H1 (cell line): ENCODE measurements around the gene KDSR. TPM values are rescaled to one million over a fixed set of nuclear protein-coding genes. Genes with fewer than 3 reads are reported as not detected.

Experiments used
- BACH1 ChIP-seq: IDR thresholded peaks from 2 replicates; pipeline ENCODE4 v1.6.1; 2012; ENCODE audit warnings: low read length, improper control_type of control experiment
- BRCA1 ChIP-seq: IDR thresholded peaks from 2 replicates; pipeline ENCODE4 v1.6.1; 2012; ENCODE audit warnings: low read depth, low read length, improper control_type of control experiment
- CEBPB ChIP-seq: IDR thresholded peaks from 2 replicates; pipeline ENCODE4 v1.6.1; 2012; ENCODE audit warnings: low read depth, low read length
- EGR1 ChIP-seq: IDR thresholded peaks from 2 replicates; pipeline ENCODE4 v1.6.1; 2011; ENCODE audit warnings: low read depth, low read length, borderline replicate concordance
- GABPA ChIP-seq: IDR thresholded peaks from 2 replicates; pipeline ENCODE4 v1.6.1; 2011; ENCODE audit warnings: mild to moderate bottlenecking, low read length, moderate library complexity, borderline replicate concordance; ENCODE audit not compliant: insufficient read depth
- NANOG ChIP-seq: IDR thresholded peaks from 2 replicates; pipeline ENCODE4 v1.6.1; 2011; ENCODE audit warnings: low read length, low read depth, mild to moderate bottlenecking, inconsistent platforms; ENCODE audit not compliant: insufficient read depth, poor library complexity, severe bottlenecking
- POLR2AphosphoS5 ChIP-seq: IDR thresholded peaks from 2 replicates; pipeline ENCODE4 v1.6.1; 2011; ENCODE audit warnings: low read depth, low read length
- RAD21 ChIP-seq, 2 experiments: IDR thresholded peaks in 1 of 2; conservative IDR thresholded peaks in 1 of 2; 2 replicates each; pipeline ENCODE4 v1.6.1; 2011; ENCODE audit warnings: low read depth in 2 of 2, low read length in 2 of 2, improper control_type of control experiment in 1 of 2, inconsistent platforms in 1 of 2, mild to moderate bottlenecking in 1 of 2, moderate library complexity in 1 of 2
- RFX5 ChIP-seq: IDR thresholded peaks from 2 replicates; pipeline ENCODE4 v1.6.1; 2011; ENCODE audit warnings: low read depth, low read length, improper control_type of control experiment, borderline replicate concordance
- RXRA ChIP-seq: IDR thresholded peaks from 2 replicates; pipeline ENCODE4 v1.6.1; 2011; ENCODE audit warnings: low read depth, mild to moderate bottlenecking, low read length, moderate library complexity; ENCODE audit not compliant: insufficient read depth
- SIN3A ChIP-seq, 2 experiments: IDR thresholded peaks in 1 of 2; conservative IDR thresholded peaks in 1 of 2; 2 replicates each; pipeline ENCODE4 v1.6.1; 2011 to 2012; ENCODE audit warnings: low read length in 2 of 2, improper control_type of control experiment in 1 of 2, low read depth in 1 of 2, mild to moderate bottlenecking in 1 of 2
- SIRT6 ChIP-seq: IDR thresholded peaks from one replicate; pipeline ENCODE4 v1.7.1; 2012; ENCODE audit warnings: low read length, inconsistent platforms
- SIX5 ChIP-seq: IDR thresholded peaks from 2 replicates; pipeline ENCODE4 v1.6.1; 2011; ENCODE audit warnings: mild to moderate bottlenecking, low read depth, low read length
- SP2 ChIP-seq: IDR thresholded peaks from 2 replicates; pipeline ENCODE4 v1.6.1; 2012; ENCODE audit warnings: mild to moderate bottlenecking, low read length, inconsistent platforms
- SUZ12 ChIP-seq: fragments of 200-600 bp; sonication (generic); IDR thresholded peaks from 2 replicates; pipeline ENCODE4 v1.6.1; 2012; ENCODE audit warnings: mild to moderate bottlenecking, inconsistent platforms, low read length, moderate library complexity, mixed read lengths
- TAF7 ChIP-seq: optimal IDR thresholded peaks from 2 replicates; pipeline ENCODE3; 2011; ENCODE audit warnings: low read depth, mild to moderate bottlenecking, inconsistent platforms, low read length, moderate library complexity, borderline replicate concordance
- TBP ChIP-seq: IDR thresholded peaks from 2 replicates; pipeline ENCODE4 v1.6.1; 2011; ENCODE audit warnings: low read depth, low read length, improper control_type of control experiment
- TCF12 ChIP-seq: IDR thresholded peaks from 2 replicates; pipeline ENCODE4 v1.6.1; 2011; ENCODE audit warnings: low read depth, mild to moderate bottlenecking, low read length
- polyA plus RNA-seq, 7 experiments: library from polyadenylated mRNA; depleted of rRNA in 3 of 7; stranded (reverse) in 5 of 7; unstranded in 2 of 7; fragments of >200 nt in 5 of 7; fragments of 200-250 nt in 2 of 7; gene quantifications; 1 replicate in 5 of 7; 2 replicates in 1 of 7; 4 replicates in 1 of 7; pipeline versions ENCODE4 v1.2.1 to v1.2.3, GENCODE V29; 2011 to 2013; ENCODE audit warnings: missing spikeins in 2 of 7, mixed read lengths in 2 of 7
- total RNA-seq: library from RNA; stranded (reverse); fragmentation: NEBNext Ultra II Directional; extraction: Animal tissue kit (Norgen Biotek cat#: 25700); gene quantifications from 2 replicates; pipeline ENCODE4 v1.2.1, GENCODE V29; 2021
- TF ChIP-seq, protein P1 (sequence below): IDR thresholded peaks from 2 replicates; pipeline ENCODE4 v1.6.1; 2012; ENCODE audit warnings: inconsistent platforms
- TF ChIP-seq, protein P2 (sequence below): IDR thresholded peaks from 2 replicates; pipeline ENCODE4 v1.6.1; 2012; ENCODE audit warnings: low read length, inconsistent platforms
- TF ChIP-seq, protein P3 (sequence below): IDR thresholded peaks from 2 replicates; pipeline ENCODE4 v1.6.1; 2012; ENCODE audit warnings: inconsistent platforms

The KDSR gene
- total and polyA plus RNA-seq, 2 of the 8 experiments (the other 6 are each of a cell fraction or from before 2014, with no cell fraction given) = 12.4 to 50.5 TPM

DNA sequence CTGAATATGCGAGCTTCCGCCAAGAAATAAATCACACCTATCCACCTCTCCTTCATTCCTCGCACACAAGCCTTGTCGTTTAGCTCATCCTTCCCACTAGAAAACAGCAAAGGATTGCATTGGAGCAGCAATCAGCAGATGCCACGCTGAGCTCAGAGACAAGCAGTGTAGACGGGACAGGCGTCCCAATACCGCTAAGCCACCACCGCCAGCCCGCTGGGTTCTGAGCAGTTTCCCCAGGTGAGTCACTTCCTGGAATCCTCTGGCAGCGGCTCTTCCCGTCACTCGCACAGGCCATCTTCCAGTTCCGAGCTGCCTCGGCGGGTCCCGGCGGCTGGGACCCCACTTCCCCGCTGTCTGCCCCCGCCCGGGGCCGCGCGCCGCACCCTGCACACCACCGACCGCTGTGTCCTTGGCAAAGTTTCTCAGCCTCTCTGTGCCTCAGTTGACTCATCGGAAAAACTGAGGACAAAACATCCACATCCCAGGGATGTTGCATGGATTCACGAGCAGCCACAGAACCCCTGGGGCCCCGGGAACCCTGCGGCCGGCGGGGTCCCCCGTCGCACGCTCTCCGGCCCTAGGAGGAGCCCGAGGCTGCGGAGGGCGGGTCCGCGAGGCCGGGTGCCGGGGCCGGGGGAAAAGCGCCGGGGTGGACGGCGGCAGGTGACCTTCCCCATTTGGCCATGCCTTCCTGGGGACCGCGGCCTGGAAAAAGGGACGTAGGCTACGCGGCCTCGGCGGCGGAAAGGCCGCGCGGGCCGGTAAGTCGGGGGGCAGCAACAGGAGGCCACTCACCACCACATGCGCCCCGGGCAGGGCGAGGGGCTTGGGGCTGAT, 573 bp downstream of the KDSR start (continued):
- TF ChIP-seq, protein P1, sequence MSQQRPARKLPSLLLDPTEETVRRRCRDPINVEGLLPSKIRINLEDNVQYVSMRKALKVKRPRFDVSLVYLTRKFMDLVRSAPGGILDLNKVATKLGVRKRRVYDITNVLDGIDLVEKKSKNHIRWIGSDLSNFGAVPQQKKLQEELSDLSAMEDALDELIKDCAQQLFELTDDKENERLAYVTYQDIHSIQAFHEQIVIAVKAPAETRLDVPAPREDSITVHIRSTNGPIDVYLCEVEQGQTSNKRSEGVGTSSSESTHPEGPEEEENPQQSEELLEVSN = 0 out of 2 replicates have a peak, but pooled peaks have one; percentile 15
- TF ChIP-seq SIX5 (no peak), GABPA (no peak), NANOG (no peak), SP2 (no peak), TAF7 (peak; percentile 3), BACH1 (no peak), TCF12 (no peak), EGR1 (no peak), SIRT6 (no peak), SIN3A (conservative IDR thresholded peaks at IDR 0.05 in 1 of 2, IDR thresholded peaks at IDR 0.05 in 1 of 2; ENCODE audit: low read depth in 1 of 2, low read length in 2 of 2) (peak; percentile 19 to 68; a peak in 2 of 4 replicates), CEBPB (no peak), POLR2AphosphoS5 (no peak), RFX5 (no peak), TBP (0 out of 2 replicates have a peak, but pooled peaks have one; percentile 19), RAD21 (IDR thresholded peaks at IDR 0.05 in 1 of 2, conservative IDR thresholded peaks at IDR 0.05 in 1 of 2; ENCODE audit: low read depth in 2 of 2, low read length in 2 of 2) (no peak), RXRA (no peak), SUZ12 (no peak), BRCA1 (no peak)
- TF ChIP-seq, protein P2, sequence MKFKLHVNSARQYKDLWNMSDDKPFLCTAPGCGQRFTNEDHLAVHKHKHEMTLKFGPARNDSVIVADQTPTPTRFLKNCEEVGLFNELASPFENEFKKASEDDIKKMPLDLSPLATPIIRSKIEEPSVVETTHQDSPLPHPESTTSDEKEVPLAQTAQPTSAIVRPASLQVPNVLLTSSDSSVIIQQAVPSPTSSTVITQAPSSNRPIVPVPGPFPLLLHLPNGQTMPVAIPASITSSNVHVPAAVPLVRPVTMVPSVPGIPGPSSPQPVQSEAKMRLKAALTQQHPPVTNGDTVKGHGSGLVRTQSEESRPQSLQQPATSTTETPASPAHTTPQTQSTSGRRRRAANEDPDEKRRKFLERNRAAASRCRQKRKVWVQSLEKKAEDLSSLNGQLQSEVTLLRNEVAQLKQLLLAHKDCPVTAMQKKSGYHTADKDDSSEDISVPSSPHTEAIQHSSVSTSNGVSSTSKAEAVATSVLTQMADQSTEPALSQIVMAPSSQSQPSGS = no peak
- TF ChIP-seq, protein P3, sequence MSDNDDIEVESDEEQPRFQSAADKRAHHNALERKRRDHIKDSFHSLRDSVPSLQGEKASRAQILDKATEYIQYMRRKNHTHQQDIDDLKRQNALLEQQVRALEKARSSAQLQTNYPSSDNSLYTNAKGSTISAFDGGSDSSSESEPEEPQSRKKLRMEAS = peak; percentile 75
